Measurements from ENCODE around the gene MSMP.

Gene MSMP

DNA sequence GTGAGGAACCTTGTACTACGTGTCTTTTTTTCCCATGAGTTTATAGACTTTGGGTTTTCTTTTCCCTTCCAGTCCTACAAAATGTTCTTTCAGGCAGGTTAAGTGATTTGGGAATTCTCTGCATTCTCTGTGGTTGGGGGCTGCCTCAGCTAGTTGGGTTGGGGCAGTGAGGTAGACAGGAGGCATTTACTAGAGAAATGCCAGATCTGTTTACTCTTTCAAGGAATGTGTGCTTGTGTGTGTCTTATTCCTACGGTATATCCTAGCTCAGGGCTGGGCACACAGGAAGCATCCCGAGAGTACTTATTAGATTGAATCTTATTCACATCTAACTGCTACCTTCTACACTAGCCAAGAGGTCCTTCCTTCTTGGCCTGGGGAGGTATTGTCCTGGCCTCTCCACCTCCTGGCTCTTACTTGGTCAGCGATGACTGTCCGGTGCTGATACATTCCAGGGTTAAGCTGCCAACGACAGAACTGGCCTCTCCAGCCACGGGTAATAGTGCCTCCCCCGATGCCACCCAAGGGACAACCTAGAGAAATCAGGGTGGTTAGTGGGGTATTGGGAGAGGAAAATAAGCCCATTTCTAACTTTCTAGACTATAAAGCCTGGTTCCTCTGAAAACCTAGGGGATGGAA is 10.1 kb downstream of the MSMP start:
- no peak for DNase-seq

DNA sequence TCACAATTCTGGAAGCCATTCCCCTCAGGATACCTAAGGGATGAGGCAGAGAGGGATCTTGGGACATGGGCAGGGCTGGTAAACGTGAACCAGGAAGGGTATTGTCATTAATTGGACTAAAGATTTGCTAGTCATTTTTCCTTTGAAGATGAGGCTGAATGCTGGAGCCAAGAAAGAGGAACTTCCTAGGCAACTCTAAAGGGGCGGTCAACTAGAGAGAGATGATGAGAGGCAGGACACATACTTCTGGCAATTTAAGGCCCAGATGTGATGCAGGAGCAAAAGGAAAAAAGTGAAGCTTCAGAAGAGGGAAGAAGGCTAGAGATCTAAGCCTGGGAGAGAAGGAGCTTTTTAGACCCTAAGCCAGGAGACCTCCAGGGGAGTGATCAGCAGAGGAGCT is 10.6 kb downstream of the MSMP start:
- DNase-seq: no peak

DNA sequence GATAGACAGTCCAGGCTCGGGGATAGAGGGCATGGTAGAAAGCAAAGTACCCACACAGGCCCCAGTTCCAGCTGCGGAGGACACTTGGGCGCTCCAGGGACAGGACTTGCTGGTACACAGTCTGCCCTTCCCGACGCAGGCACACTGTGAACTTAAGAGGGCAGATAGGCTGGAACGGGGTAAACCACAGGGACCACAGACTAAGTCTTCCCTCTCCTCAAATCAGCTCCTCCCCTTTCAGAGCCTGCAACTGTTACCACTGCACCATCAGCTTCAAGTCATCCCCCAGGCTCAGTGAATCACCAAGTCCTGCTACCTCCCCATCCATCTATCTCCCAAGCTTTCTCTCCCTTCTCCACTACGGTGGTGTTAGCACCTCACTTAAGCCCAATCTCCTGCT is 12.3 kb downstream of the MSMP start:
- no peak for DNase-seq

DNA sequence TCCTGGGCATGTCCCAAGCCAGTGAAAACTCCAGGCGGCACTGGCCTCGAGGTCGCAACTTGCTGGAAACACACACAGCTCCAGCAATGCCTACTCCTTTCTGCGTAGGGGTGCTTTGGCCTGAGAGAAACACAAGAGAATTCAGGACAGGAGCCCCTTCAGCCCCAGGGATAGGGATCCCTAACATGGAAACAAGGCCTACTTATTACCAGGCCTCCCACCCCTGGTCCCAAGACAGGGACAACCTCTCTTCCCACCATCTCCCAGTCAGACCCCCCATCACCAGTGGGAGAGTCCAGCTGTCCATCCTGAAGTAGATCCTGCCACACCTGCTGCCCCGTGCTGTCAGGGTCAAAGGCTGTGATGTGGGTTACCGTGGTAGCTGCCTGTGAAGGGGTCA is 13.8 kb downstream of the MSMP start:
- DNase-seq: no peak

DNA sequence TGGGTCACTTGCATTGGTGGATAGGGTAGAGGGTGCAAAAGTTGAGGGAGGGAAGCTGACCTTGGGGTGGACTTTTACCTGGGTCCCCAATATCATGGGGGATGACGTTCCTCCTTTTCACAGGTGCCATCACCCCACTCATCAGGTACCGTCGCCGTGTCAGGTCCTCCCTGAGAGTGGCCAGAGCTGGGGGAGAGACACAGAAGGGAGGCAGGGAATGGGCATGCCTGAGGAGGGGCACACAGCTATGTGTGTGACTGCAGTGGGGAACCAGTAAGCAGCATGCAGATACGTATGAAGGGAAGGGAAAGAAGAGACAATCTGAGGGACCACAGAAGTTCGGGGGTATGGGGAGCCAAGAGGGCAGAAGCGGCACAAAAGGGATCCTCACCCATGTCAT is 15.2 kb downstream of the MSMP start:
- DNase-seq: no peak

DNA sequence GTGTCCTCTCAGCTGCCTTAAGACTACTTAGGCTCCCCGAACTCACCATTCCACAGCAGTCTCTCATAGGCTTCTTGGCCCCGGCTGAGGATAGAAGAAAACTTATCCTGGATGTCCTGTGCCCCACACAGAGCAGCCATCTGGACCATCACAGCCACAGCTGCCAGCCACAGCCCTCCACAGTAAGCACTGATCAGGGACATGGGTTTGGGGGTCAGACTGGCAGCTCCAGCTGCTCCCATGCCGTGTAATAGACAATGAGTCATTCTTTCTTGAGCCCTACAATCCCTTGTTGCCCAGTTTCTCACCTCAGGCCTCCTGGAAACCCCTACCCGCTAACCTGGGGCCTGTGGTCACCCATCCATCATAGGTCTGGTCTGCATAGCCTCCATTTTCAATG is 15.9 kb downstream of the MSMP start:
- no peak for DNase-seq

DNA sequence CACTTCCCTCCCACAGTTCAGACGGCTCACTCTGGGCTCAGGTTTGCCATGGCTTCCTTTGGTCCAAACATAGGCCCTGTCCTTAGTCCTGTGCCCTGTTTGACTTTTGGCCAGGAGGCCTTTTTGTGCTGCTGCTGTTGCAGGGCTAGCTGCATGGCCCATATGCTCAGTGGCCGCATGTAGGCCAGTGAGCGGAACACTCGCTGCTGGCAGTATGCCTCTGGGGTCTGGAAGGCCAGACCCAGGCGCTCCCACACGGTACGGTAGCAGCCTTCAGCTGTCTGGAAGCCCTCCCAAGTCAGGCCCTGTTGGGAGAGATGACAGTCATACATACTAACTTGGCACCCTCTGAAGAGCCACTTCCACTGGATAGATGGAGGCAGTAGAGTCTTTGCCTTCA is 16.9 kb downstream of the MSMP start:
- no peak for DNase-seq

DNA sequence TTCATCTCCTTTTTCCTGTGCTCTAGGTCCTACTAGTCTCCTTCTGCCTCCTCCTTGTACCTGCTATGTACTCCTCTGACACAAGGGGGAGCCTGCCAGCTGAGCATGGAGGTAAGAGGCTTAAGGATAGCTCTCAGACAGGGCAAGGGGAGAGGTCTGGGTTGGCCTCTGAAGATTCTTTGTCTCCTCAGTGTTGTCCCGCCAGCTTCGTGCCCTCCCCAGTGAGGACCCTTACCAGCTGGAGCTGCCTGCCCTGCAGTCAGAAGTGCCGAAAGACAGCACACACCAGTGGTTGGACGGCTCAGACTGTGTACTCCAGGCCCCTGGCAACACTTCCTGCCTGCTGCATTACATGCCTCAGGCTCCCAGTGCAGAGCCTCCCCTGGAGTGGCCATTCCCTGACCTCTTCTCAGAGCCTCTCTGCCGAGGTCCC is 17.9 kb downstream of the MSMP start:
- DNase-seq: peak in 21 of 51 donors; percentile 3 to 44 (median 25)

DNA sequence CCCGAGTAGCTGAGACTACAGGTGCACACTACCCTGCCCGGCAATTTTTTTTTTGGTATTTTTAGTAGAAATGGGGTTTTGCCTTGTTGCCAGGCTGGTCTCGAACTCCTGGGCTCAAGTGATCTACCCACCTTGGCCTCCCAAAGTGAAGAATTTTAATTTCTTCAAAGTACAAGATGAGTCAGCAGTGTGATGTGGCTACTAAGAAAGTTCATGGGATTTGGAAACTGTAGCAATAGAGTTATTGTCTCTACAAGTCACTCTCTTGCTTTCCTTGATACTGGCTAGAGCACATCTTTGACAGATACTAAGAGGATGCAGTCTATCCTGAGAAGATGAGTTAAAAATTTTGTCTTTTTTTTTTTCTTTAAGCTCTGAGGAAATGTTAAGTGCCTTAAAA is 20.0 kb downstream of the MSMP start:
- DNase-seq: no peak

DNA sequence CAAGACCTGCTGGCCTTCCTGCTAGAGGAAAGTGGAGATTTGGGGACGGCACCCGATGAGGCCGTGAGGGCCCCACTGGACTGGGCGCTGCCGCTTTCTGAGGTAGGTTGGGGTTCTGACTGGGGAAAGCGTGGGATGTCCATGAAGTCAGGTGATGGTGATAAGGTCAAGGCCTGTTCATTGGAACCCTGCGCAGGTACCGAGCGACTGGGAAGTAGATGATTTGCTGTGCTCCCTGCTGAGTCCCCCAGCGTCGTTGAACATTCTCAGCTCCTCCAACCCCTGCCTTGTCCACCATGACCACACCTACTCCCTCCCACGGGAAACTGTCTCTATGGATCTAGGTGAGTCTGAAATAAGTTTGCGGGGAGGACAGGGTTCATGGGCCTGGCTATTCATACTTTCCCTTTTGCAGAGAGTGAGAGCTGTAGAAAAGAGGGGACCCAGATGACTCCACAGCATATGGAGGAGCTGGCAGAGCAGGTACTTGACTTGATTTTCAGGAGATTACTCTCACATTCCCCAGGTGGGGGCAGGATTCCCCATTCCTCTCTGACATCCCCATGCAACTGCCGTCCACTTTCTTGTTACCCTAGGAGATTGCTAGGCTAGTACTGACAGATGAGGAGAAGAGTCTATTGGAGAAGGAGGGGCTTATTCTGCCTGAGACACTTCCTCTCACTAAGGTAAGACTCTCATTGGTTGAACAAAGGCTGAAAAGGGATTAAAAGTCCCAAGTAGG is 21.1 kb downstream of the MSMP start:
- DNase-seq: peak in 5 of 51 donors; percentile 23 to 48 (median 29)

DNA sequence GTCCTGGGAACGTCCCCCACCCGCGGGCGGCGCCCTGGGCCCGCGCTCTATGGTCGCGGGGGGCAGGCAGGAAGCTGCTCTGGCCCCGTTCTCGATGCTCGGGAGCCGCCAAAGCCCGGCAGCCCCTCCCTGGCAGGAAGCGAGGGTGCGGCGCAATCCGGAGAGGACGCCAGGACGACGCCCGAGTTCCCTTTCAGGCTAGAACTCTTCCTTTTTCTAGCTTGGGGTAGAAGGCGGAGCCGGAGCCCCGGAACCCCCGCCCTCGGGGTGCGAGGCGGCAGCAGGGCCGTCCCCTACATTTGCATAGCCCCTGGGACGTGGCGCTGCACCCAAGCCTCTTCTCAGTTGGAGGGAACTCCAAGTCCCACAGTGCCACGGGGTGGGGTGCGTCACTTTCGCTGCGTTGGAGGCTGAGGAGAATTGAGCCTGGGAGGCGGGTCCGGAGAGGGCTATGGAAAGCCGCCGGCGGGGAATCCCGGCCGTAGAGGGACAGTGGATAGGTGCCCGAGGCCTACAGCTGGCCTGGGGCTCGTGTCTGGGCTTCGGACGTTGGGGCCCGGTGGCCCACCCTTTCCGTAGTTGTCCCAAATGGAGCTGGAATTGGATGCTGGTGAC is 21.8 kb downstream of the MSMP start, which contains the start of the genes CREB3 and TLN1:
Gene CREB3, plus strand, starts transcription at position 482 of the 615 bp plus-strand sequence. Its CDS starts 107 bp downstream, at position 589.
Gene TLN1, minus strand, starts transcription at position 11 of the 615 bp plus-strand sequence. CDS start 6,501 bp downstream, outside the sequence.
- DNase-seq: peak; percentile 67 to 100 (median 96)

DNA sequence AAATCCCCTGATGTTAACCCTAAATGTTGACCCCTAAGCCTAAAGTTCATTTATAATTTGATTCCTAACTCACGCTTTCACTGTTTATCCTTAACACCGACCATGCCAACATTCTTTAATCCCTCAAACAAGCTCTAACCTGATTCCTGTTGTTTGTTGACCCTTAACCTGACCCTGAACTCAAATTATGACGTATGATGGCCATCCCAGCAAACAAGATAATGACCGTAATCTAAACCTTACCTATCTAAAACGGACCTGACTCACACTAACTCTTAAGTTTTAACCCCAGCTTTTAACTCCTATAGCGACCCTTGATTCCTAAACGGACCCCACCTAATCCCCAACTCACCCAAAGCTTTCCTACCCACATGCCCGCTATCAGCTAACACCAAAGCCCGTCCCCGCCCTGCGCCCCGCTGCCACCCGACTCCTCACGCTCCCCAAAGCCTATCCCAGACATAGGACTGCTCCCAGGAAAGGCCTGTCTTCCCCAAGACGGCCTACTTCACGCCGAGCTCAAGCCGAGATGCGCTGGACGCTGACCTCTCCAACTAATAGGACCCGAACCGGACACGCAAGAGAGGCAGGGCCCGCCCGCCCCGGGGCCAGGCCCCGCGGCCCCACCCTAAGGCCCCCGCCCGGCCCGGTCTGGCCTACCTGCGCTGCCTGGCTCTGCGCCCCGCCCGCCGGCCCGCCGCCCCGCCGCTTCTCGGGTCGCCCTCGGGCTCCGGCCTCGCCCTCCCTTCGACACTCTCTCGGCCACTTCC is 22.5 kb downstream of the MSMP start:
- peak in 2 of 51 donors; percentile 35 to 68 for DNase-seq

DNA sequence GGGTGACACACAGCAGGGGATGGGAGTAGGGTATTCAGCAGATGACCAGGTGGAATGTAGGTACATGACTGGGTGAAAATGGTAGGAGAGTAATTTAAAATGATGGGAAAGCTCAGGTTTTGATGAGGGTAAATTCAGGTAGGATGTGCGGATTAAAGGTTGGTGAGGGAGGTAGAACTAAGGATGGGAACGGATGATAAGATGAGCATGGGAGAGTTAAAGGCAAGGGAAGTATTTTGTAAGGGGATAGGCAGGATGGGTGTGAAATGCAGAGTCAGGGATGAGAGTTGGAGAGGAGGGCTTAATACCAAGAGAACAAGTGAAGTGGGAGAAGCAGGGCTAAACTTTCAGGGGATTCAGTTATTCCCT is 23.6 kb downstream of the MSMP start:
- DNase-seq: no peak

DNA sequence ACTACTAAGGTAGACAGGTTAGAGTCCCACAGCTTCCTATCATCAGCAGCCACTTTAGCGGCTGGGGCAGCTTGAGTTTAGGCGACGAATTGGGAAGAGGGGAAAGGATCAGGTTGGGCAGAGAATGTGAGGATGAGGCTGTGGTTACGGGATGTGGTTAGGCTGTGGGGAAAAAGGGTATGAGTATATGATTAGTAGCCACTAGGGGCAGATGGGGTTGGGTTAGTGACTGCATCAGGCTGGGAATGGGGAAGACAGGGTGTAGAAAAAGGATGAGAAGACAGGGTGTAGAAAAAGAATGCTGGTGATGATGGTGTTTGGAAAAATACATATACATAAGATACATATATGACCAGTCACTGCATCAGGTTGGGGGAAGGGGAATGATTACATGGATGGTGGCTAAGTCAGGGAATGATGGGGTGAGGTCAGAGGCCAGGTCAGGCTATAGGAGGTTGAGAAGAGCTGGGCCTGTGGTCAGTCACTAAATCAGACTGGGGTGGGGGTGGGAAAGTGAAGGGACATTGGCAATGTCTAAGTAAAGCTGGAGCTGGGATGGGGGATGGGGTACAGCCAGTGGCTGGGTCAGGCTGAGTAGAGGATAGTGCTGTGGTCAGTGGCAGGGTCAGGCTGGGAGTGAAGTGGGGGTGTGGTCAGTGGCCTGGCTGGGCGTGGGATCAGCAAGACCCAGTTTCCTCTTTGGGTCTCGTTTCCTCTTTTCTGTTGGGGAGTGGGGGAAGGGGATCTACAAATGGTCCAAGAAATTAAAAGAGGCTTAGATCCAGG is 24.2 kb downstream of the MSMP start:
- peak in 21 of 51 donors; percentile 5 to 32 (median 19) for DNase-seq

DNA sequence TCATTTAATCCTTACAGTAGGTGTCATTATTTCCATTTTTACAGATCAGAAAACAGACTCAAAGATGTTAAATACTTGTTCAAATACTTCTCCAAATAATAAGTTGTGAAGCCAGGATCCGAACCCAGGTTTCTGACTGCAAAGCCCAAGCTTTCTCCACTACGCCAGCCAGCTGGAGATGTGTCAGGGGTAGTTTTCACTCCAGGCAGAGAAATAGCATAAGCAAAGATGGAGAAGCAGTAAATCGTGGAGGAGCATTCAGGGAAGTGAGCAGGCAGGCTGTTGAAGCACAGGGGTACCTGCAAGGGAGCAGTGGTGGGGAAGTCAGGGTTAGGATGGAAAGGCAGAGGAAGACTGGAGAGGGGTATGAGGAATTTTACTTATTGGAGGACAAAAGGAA is 25.0 kb downstream of the MSMP start:
- no peak for DNase-seq

DNA sequence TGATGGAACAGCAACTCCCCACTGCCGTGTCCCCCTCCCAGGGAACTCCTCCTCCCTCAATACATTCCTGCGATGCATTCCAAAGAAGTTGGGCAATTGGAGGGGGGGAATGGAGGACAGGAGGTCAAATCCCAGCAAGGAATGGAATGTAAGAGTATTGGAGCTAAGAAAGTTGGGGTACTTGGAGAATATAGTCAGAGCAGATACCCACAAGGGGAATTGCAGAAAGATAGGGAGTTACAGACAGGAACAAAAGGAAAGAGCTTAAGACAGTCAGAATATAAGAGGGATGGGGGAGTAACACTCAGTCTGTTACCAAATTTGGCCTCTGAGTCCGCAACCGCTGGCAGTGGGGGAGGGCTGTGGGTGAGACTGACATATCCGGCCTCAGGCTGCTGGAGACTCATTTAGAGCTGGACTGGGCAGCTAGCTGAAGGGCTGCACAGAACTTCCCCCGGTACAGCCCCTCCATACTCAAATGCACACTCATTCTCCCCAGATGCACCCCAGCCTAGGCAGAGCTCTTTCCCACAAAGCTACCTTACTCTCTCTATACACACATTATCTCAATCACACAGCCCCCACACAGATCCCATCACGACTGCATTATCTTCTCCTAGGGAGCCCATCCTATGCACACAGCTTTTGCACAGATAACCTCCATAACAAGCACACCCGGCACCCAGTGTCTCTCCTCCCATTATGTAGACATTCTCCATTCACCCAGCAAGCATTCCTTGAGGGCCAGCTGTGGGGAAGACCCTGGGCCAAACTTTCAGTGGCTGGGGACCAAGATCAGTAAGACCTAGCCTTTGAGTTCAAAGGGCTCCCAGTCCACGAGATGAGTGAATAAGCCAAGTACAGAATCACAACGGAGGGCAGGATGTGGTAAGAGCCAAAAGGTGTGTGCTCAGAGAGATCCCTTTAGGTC is 25.8 kb downstream of the MSMP start:
- DNase-seq: peak in 25 of 51 donors; percentile 1 to 44 (median 17)

DNA sequence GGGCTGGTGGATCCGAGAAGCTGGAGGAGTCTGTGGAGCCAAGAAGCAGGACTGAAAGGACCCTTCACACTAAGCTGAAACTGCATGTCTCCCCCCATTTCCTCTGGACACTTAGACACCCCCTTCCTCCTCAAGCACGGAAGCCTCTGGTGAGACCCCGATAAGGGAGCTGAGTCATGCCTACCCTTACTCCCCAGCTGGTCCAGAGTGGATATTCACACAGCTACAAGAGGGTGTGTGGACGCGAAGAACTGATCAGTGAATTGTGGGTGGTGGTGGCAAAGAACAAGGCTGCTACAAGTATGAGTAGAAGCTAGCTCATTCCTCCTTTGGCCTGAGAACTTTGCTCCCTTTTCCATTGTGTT is 26.4 kb downstream of the MSMP start:
- DNase-seq: no peak

DNA sequence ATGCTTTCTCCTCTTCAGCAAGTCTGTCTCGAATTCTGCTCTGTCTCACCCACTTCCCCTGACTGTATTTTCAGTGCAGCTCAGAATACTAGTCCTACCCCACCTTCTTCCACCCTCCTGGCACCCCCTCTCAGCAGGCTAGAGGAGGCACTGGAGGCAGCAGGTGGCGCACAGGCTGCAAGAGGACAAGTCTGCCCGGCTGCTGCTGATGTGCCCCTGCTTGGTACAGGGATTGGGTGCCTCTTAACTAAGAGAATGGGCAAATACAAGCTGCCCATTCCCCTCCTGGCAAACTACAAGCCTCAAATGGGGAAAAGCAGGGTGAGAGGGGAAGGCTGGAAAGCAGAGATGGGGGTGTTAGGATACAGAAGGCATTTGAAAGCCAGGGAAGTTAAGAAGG is 27.1 kb downstream of the MSMP start:
- peak in 15 of 51 donors; percentile 2 to 54 (median 19) for DNase-seq

DNA sequence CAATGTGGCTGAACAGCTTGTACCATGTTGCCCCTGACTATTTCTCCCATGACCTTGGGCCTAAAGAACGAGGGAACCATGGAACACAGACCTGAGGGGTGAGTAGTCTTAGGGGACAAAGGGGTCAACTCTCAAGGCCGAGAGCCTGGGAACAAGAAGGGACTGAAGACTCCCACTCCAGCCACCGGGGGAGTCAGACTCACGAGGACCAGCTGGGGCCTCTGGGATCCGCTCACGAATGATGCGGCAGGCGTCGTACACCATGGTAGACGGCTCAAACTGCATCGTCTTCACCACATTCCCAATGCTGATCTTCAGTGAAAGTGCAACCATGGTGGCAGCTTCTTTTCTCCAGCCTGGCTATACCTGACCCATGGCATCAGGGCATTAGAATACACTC is 28.7 kb downstream of the MSMP start:
- DNase-seq: no peak

DNA sequence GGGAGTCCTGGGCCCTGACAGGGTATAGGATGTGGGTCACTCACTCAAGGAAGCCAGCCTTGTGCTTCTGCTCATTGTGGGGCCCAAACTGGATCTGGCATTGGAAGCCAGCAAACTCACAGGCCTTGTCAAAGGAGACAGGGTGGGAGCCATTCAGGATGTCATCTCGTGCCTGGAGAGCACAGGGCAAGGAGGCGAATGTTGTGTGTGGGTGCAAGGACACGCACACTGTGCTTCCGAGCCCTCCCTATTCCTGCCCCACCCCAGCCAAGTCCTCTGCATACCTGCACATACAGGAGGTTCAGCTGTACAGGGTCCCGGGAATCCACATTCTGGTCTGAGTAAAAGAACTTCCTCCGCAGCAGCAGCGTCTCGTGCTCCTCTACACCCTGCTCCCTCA is 30.2 kb downstream of the MSMP start:
- DNase-seq: no peak

Data from hypothalamus (tissue), 51 donors.